Activated T-cell treated with anti-CD3 and anti-CD28 coated beads, Interleukin-2, amount 50 U/mL, for 48 hours (primary cell): Measurements from ENCODE around the gene RACGAP1.

Experiments
- DNase-seq, 2 experiments: peaks; one replicate each; pipeline ENCODE4 v3.0.0-alpha.2; 2020

Gene RACGAP1, protein sequence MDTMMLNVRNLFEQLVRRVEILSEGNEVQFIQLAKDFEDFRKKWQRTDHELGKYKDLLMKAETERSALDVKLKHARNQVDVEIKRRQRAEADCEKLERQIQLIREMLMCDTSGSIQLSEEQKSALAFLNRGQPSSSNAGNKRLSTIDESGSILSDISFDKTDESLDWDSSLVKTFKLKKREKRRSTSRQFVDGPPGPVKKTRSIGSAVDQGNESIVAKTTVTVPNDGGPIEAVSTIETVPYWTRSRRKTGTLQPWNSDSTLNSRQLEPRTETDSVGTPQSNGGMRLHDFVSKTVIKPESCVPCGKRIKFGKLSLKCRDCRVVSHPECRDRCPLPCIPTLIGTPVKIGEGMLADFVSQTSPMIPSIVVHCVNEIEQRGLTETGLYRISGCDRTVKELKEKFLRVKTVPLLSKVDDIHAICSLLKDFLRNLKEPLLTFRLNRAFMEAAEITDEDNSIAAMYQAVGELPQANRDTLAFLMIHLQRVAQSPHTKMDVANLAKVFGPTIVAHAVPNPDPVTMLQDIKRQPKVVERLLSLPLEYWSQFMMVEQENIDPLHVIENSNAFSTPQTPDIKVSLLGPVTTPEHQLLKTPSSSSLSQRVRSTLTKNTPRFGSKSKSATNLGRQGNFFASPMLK

DNA sequence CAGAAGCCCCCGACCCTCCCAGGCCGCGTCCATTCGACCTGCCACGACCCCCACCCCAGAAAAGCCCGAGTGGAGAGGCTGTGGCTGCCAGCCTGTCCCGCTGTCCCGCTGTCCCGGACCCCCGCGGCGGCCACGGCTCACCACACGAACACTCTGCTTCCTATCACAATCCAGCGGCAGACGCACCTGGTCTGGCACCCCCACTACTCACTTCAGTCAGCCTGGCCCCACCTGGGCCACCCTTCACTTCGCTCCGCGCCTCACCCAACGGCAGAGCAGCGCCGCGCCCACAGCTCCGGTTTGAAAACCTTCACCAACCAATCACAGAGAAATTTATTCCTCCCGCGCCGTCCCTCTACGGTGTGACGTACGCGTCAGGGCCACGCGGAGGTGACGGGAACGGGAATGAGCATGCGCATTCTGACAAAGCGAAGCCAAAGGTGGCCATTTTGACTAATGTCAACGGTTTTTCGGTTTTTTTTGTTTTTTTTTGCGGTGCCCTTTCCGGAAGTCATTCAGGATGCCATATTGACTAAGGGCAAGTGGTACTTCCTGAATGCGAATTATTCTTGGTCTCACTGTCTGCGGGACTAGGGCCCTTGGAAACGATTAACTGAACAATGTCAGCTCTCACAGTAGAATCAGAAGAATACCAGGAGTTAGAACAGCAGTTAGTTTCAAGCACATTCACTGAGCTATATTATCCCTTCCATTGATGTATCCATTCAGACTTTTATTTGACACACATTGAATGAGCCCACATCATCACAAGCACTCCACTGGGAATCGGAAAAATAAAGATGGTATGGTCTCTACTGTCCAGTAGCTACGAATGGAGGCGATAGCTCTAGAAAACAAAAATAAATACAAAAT, at the start of gene RACGAP1:
TSS of gene RACGAP1 (minus strand) at position 308 of the 873 bp plus-strand sequence. CDS start 8,779 bp downstream, outside the sequence.
- DNase-seq, result peak; percentile 95 to 96

DNA sequence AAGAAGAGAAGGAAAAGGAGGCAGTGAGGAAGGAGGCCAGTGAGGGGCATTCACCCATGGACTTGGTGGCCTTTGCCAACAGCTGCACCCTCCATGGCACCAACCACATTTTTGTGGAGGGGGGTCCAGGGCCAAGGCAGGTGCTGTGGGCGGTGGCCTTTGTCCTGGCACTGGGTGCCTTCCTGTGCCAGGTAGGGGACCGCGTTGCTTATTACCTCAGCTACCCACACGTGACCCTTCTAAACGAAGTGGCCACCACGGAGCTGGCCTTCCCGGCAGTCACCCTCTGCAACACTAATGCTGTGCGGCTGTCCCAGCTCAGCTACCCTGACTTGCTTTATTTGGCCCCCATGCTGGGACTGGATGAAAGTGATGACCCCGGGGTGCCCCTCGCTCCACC, 48.4 kb upstream of the RACGAP1 start:
- DNase-seq, result no peak

DNA sequence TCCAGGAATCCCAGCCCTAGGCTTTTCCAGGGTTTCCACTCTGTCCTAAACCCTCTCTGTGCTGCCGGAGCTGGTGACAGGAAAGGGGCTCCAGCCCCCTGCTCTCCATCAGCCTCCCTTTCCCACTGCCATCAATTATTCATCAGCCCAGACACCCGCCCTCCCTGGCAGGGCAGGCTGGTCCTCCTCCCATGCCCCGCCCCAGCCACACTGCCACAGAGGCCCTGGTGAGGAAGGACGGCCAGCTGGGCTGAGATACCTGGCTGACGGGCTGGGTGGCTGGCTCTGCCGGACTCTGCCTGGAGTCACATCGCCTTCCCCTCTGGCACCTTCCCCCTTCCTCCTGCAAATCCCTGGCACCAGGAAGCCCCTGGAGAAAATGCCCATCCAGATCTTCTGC, 47.9 kb upstream of the RACGAP1 start:
- no peak for DNase-seq

DNA sequence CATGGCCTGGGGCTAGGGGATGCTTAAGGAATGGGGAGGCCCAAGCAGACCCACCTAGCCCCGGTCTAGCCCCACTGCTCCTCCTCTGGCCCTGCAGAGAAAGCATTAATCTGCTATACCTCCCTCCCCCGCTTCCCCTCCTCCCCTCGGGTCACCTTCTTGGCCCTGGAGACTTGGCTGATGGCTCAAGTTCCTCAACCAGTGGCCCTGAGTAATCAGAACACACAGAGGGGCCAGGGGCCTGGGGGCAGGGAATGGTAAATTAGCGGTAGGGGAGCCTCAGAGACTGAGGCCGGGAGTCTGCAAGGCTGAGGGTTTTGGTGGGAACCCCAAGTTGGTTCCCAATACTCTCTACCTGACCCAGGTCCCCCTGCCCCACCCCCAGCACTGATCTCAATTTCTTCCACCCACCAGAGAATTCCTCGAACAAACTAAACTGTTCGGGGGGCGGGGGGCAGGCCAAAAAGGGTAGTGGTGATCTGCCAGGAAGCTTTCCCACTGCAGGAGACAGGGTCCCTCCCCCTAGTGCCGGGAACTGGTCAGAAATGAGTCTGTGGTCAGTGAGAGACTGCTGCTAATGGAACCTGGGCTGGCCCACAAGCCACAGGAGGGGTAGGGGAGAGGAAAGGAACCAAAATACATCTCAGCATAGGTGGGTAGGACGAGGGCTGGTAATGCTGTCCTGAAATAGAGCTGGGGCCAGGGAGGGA, 47.1 kb upstream of the RACGAP1 start:
- no peak for DNase-seq

DNA sequence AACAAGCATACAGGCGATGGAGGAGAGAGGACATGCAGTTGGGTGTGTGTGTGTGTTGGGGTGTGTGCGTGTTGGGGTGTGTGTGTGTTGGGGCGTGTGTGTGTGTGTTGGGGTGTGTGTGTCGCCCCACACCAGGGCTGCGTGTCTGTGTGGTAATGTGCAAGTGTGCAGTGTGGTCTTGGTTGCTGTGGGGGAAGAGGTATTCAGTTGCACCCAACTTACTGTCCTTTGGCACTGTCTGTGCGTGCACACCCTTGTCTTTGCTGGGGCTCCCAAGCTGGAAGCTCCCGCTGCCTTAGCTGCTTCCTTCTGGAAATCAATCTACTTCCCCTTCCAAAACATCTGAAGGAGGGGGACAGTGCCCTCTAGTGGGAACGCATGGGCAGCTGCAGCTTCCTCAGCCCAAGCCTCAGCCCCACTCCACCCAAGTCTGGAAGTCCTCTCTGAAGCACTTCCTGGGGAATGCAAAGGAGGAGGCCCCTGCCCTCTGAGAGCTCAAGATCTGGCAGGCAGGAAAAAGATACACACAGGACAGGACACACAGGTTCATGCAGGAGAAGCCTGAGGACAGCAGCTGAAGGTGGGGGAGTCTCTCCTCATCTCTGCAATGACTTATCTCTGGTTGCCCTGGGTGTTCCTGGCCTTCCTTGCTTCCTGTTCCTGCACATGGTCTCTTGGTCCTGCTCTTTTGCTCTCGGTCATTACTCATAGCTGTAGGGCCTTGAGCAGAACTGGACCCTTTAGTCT, 45.2 kb upstream of the RACGAP1 start:
- DNase-seq, result peak; percentile 76

DNA sequence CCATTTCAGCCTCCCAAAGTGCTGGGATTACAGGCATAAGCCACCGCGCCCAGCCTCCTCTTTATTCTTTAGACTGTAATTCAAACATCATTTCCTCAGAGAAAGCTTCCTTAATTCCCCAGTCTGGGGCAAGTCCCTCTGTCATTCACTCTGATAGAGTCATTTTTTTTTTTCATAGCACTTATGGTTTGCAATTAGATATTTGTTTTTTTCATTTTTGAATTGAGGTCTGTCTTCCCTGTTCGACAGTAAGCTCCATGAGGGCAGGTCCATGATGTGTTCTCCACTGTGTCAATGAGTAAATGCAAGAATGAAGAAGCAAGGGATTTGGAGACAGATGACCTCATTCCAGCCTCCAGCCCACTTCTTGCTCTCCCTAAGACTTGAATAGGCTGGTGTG, 44.2 kb upstream of the RACGAP1 start:
- no peak for DNase-seq

DNA sequence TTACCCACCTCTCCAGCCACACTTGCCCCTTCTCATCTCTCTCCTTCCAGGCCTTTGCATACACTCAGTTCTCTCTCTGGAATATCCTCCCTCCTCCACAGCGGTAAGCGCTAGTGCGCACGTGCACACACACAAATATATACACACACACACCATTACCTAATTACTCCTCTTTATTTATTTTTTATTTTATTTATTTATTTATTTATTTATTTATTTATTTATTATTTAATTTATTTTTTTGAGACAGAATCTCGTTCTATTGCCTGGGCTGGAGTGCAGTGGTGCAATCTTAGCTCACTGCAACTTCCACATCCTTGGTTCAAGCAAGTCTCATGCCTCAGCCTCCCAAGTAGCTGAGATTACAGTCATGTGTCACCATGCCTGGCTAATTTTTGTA, 43.8 kb upstream of the RACGAP1 start:
- DNase-seq, result no peak

DNA sequence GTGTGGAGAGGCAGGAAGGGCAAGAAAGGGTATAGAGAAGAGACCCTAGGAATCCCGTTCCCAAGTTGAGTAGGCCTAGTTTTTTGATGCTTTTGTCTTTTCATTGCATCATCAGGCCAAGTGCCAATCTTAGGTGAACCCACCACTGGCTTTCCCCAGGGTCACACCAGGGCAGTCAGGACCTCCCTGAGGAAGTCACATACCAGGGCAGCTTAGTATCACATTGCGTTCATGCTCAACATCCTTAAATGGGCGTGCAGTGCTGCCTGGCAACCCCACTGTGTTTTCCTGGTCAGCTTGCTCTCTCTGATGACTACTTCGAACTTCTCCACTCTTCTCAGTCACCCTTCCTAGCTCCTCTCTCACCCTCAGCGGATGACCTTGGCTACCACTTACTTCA, 41.1 kb upstream of the RACGAP1 start:
- no peak for DNase-seq

DNA sequence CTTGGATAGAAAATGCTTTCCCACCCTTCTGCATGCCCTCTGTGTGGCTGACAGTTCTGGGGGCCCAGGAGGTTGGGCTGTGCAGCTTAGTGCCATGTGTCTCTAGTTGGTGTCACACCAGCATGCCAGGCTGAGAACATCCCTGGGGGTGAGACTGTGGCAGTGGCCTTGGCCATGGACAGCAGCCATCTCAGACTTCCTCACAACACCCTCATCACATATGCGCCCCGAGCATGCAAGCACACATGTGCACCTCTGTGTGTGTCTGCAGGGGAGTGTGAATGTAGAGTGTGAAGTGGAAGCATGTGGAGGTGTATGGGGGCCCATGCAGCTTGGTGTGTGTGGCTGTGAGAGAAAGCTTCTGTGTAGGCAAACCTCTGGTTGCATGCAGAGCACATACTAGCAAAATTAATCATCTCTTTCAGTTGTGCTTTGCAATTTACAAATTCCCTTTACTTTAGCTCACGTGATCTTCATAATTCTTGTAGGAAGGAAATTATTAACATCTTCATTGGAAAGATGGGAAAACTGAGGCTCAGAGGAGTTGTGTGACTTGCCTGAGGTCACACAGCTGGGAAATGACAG, 40.5 kb upstream of the RACGAP1 start:
- DNase-seq, result no peak

DNA sequence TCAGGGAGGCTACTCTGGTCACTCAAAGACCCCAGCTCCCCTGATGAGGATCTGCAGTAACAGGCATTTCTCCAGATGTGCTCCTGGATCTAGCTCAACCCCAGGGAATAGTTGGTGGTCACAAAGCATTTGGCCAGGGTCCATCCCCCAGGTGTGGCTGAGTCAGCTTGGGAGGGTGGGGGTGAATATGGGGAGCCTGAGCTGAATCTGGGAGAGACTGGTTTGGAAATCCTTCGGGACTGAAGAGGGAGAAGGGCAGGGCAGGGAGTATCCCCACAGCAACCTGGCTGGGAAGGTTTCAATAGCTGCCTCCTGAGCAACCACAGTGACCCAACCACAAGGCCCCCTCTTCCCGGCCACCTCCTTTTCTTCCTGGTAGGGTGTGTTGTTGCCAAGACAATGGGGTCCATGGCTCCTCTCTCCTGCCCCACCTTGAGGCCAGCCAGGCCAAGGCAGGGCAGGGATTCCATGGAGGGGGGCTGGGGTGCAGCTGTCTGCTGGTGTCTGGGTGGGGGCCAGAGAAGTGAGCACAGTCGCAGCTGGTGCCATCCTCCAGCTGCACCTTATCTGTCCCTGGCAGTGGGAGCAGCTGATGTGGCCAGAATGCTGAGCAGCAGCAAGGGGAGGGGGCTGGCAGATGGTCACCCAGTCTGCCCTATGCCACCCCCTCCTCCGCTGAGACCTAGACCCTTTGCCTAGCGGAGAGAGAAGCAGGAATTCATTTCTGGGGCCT, 37.6 kb upstream of the RACGAP1 start:
- DNase-seq, result no peak

DNA sequence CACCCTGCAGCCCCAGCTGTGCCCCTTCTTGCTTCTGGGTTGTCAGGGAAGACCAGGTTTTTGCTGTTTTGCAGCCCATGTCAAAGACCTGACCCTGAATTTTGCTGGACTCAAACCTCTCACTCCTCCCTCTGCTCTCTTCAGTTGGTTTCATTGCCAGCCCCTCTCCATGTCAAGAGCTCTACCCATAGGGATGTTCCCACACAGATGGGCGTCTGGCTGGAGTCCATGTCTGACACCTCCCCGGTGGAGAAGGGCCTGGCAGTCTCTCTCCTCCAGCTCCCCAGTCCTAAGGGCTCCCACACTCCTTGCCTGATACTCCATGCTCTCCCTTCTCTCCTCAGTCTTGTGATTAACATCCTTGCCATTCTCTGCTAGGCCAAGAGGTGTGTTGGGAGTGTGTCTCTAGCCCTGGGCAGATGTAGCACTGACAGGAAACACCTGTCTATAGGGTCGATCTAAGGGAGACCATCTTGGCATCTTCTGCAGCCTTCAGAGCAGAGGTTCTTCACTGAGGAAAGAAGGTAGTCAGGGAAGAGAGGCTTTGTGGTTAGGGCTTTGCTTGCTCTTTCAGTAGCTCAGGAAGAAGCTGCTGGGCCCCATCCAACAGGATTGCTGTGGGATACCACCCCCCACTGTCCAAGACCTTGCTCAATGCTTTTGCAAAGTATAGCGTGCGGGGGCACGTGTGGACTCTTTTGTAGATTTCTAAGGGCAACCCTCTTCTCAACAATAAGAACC, 36.8 kb upstream of the RACGAP1 start:
- DNase-seq, result no peak

DNA sequence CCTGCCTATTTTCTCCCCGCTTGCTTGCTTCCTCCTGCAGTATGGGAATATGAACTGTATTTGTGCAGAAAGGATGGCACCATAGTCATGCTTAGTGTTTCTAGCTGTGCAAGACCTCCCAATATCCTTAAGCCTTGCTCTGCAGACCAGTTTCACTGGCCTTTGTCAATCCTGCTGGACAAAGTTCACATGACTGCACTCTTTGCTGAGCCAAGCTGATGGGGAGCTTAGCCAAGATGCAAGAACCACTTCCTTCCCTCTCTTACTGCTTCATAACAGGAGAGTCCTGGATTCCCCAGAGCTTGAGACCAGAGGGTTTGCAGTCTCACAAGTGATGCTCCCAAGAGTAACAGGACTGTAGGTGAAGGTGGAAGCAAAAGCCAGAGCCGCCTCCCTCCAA, 35.9 kb upstream of the RACGAP1 start:
- no peak for DNase-seq

DNA sequence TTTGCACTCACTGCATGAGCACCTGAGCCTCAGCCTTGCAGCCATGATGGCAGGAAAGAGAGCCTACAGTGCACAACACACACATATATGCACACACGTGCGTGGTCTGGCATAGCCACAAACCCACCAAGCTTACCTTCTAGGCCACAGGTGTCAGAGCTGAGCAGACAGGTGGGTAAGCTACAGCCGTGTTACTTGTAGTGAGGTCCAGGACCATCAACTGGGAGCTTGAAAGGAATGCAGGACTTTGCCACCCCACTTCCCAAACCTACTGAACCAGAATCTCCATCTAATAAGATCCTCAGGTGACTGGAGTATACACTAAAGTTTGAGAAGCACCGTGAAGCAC, 34.8 kb upstream of the RACGAP1 start:
- DNase-seq, result no peak

DNA sequence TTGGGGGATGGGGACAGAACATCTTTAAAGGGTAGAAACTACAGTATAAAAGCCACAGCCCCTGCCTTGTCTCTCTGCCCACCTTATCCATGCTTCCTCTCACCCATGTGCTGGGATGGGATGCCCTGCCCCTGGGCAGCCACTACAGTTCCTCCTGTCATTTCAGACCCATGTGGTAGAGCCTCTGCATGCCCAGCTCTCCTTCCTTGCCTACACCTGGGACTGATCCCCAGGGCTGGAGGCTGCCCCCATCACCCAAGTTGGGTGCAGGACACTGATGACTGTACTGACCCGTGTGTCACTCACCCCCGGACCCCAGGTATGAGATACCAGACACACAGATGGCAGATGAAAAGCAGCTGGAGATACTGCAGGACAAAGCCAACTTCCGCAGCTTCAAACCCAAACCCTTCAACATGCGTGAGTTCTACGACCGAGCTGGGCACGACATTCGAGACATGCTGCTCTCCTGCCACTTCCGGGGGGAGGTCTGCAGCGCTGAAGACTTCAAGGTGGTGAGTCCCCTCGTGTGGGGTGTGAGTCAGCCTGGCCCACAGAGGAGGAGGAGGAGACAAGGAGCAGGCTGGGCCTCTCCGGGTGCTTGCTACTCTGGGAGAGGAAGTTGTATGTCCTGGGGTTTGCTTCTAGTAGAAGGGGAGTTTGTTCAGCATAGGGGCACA, 34.3 kb upstream of the RACGAP1 start:
- DNase-seq, result peak; percentile 75 to 81

DNA sequence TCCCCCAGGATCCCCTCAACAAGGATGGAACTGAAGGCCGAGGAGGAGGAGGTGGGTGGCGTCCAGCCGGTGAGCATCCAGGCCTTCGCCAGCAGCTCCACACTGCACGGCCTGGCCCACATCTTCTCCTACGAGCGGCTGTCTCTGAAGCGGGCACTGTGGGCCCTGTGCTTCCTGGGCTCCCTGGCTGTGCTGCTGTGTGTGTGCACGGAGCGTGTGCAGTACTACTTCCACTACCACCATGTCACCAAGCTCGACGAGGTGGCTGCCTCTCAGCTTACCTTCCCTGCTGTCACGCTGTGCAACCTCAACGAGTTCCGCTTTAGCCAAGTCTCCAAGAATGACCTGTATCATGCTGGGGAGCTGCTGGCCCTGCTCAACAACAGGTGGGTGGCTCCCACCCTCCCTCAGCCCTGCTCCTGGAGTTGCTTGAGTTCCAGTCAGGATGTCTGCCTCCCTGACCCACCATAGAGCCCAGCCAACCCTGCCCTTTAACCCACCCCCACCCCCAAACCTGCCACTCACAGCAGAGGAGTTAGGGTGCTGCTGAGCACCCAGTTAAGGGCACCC, 33.5 kb upstream of the RACGAP1 start:
- peak; percentile 40 to 51 for DNase-seq

DNA sequence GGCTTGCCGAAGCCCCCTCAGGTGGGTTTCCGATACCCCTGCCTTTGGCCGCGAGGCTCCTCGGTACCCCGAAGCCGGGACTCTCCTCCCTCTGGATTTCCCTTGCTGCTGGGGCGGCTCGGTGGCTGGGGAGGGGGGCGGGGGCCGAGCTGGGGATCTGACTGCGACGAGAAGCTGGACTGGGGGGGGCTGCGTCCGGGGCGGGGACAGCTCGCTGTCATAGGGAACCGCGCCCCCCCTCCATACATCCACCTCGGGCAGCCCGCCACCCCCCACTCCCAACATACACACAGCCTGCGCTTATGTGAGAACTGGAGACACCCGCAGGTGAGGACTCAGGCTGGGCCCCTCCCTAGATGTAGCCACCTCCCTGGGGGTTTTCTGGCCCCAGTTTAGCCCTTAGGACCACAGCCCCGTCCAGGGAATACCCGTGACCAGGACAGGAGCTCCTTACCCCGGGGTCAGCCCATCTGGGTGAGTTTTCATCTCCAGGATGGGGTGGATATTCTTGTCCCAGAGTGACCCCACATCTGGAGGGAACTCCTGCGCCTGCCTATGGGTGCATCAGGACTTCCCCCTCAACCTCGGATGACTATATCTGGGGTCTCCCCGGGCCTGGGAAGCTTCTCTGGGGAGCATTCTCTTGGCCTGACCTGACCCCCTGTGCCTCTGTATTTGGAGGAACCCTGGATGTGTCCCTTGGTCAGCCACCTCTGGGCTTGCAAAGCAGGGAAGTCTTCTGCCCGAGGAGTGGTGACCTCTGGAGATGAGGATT, 32.8 kb upstream of the RACGAP1 start:
- DNase-seq, result peak; percentile 38 to 46

DNA sequence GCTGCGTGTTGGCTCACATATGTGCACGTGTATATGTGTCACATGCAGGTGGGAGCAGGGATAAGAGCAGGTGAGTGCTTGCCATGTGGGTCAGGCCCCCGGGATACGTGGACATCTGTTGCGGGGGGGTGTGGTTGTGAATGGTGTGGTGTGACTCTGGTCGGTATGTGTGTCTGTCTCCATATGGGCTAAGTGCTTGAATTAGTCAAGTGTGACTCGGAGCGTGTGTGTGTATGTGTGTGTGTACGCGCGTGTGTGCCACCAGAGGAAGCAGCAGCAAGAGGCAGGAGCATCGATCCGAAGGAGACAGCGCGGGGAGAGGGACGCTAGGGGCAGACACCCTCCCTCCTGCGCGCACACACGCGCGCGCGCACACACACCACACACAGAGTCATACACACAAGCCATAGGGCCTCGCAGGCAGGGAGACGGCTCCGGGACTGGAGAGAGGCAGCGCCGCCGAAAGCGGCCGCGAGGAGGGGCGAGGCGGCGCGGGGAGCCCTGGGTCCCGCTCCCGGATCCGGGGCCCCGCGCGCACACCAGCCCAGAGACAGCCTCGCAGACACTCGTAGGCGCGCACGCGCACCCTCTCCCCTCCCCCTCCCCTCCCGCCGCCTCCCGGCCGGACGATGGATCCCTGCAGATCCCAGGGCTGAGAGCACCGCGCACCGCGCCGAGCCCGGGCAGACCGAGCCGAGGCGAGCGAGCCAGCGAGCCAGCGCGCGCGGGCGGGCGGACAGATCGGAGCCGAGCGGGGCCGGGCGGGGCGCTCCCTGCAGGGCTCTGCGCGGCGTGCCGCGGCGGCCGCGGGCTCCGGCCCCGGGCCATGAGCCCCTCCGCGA, 31.9 kb upstream of the RACGAP1 start, which contains the start of gene ASIC1:
TSS of gene ASIC1 (plus strand) at position 597 of the 842 bp plus-strand sequence. CDS start 1,171 bp downstream, outside the sequence.
- DNase-seq, result peak; percentile 72 to 79
